COR-L47 (cell line): Measurements from ENCODE around the gene ZAP70.

Experiments
- DNase-seq: peaks from one replicate; lab custom pipeline; 2025; lab: John Stamatoyannopoulos, UW

The ZAP70 gene

DNA sequence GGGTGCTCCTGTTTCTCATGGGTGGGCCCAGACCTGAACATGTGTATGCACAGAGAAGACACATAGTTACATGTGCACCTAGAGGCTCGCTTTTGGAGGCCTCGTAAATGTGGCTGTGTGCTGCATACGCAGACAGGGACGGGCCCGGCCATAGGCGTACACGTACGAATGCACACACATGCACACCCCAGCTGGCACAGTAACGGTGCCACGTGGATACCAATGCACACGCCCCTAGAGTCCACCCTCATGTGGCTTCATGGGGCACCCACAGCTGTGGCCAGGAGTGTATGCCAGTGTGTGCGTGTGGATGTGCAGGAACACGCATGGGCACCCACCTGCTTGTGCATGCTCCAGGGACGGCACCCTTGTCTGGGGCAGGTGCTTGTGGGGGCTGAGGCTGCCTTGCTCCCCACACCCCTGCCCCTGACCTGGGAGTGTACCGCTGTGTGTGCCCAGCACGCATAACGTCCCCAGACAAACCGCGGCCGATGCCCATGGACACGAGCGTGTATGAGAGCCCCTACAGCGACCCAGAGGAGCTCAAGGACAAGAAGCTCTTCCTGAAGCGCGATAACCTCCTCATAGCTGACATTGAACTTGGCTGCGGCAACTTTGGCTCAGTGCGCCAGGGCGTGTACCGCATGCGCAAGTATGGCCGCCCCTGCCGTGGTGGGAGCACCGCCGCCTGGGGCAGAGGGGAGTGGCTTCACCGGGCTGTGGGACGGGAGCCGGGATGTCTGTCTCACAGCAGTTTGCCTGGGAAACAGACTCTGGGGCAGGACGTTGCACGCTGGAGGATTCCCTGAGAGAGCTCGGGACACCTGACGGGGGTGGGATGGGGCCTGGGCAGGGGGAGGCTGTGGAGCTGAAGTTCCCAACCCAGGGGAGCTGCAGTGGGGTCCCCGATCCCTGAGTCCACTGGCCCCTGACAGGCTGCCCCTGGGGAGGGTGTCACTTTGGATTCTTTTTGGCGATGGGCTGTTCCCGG is 21.0 kb downstream of the ZAP70 start:
- DNase-seq, result no peak

DNA sequence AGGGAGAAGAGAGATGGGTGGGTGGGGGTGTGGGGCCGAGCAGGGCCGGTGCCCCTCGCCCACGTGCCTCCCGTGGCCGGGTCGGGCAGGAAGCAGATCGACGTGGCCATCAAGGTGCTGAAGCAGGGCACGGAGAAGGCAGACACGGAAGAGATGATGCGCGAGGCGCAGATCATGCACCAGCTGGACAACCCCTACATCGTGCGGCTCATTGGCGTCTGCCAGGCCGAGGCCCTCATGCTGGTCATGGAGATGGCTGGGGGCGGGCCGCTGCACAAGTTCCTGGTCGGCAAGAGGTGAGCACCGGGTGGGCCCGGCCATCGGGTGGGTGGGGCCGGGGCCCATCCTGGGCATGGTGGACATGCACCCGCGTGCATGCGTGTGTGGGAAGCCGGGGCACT is 21.8 kb downstream of the ZAP70 start:
- DNase-seq, result no peak

DNA sequence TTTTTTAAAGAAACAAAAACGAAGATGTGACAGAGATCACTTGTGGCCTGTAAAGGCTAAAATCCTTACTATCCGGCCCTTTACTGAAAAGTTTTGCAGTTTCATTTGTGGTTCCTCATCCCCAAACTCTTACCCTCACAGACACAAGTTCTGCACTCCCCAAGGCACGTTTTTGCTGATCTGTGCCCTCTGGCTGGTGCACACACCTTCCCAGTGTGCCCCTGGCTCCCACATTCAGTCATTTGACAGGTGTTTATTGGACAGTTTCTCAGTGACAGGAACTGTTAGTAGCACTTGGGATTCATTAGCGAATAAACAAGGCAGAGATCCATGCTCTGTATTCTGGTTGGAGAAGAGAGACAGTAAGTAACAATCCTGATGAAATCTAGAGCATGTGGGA is 22.8 kb downstream of the ZAP70 start:
- no peak for DNase-seq

GRCh38 chr2:97736608-97737330 is 23.4 kb downstream of the ZAP70 start:
- no peak for DNase-seq

GRCh38 chr2:97737421-97738178 is 24.2 kb downstream of the ZAP70 start:
- no peak for DNase-seq

GRCh38 chr2:97738179-97739019 is 25.0 kb downstream of the ZAP70 start:
- no peak for DNase-seq

DNA sequence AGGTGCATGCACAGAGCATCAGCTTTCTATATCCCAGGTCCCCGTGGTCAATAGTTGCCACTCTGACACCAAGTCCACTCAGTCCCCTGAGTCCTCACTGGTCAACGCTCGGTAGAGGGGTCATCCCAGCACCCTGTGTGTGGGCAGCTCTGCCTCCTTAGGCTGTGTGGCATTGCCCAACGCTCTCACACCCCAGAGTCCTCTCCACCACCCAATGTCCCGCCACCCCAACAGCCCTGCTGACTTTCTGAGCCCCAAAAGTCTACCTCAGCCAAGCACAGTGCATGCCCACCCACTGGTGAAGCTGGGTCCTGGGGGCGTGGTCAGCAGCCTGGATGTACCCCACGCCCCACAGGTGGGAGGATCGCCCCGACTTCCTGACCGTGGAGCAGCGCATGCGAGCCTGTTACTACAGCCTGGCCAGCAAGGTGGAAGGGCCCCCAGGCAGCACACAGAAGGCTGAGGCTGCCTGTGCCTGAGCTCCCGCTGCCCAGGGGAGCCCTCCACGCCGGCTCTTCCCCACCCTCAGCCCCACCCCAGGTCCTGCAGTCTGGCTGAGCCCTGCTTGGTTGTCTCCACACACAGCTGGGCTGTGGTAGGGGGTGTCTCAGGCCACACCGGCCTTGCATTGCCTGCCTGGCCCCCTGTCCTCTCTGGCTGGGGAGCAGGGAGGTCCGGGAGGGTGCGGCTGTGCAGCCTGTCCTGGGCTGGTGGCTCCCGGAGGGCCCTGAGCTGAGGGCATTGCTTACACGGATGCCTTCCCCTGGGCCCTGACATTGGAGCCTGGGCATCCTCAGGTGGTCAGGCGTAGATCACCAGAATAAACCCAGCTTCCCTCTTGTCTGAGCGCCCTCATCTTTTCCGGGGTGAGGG is 25.9 kb downstream of the ZAP70 start:
- DNase-seq, result no peak

DNA sequence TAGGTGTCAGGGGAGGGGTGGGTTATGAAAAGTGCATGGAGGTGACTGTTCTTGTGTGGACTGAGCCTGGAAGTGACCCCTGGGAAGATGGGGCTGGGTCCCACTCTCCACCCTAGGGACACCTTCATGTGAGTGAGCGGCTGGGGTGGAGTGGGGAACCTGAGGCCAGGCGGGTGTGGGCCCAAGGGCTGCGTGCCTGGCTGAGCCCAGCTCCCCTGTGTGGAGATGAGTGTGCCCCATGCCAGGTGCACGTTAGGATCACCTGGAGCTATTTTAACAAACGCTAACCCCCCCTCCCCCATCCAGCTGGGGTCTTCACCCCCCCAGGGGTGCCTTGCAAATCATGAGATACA is 26.5 kb downstream of the ZAP70 start:
- DNase-seq, result no peak

DNA sequence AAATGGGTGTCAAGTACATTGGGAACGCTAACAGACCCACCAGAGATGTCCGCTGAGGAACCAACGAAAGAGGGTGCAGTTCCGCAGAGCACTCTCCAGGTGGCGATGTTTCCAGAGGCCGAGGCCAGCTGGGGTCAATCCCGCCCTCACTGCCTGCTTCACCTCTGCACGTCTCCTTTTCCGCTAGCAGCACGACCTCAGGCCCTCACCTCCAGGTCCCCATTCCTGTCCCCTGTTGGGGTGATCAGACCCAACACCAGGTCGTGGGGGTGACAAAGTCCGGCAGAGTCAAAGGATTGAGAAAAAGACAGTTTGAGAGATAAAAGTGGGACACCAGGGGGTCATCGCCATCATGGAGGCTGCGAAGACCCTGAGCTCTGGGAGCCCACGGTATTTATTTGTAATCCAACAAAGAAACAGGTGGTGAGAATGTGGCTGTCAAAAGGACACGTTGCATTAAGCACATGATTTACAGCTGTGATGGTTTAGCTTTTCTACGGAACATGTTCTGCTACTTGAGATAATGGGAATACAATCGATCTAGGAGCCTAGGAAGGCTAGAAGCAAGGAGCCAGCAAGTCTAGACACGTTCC is 27.3 kb downstream of the ZAP70 start:
- DNase-seq, result no peak

- DNase-seq, result no peak
Observed at GRCh38 chr2:97741251-97741650, 27.9 kb downstream of the ZAP70 start.

- DNase-seq, result no peak
Observed at GRCh38 chr2:97741686-97742085, 28.3 kb downstream of the ZAP70 start.

- DNase-seq, result no peak
Observed at GRCh38 chr2:97742381-97742847, 29.0 kb downstream of the ZAP70 start.

DNA sequence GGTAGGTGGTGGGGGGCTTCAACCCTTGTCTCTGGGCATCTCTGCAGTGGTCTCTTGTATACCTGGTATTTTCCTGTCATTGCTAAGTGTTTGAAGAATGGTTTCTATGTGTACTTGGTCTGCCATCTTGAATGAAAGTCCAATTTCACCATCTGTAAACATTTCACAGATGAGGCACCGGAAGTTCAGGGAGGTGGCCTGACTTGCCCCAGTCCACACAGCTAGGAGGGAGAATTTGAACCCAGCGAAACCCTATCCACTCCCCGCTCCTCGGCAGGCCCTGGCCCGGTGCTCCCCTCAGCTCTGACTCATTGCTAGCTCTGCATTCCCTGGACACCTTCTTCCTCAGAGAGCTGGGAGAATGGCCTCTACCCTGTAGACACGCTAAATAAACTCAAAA is 30.5 kb downstream of the ZAP70 start:
- DNase-seq, result no peak

- DNase-seq, result no peak
Observed at GRCh38 chr2:97745474-97746174, 32.2 kb downstream of the ZAP70 start.

- DNase-seq, result no peak
Observed at GRCh38 chr2:97747285-97747684, 33.9 kb downstream of the ZAP70 start.

- no peak for DNase-seq
Observed at GRCh38 chr2:97747716-97748115, 34.3 kb downstream of the ZAP70 start.

DNA sequence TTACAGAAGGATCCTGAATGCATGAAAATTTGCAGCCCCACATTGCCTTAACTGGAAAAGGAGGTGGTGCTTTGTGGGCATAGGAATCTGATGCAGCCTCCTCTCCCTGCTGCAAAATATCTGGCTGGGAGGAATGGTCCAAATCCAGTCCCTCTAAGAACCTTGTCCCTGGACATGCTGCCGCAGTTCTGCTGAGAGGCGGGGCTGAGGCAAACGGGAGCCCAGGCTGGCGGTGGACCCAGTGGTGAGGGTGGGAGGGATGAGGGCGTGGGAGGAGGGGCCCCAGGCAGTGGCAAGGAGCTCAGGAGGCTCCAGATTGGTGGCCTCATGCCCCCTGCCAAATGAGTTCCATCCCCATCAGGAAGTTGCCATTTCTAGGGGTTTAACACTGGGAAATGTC is 36.2 kb downstream of the ZAP70 start:
- no peak for DNase-seq

DNA sequence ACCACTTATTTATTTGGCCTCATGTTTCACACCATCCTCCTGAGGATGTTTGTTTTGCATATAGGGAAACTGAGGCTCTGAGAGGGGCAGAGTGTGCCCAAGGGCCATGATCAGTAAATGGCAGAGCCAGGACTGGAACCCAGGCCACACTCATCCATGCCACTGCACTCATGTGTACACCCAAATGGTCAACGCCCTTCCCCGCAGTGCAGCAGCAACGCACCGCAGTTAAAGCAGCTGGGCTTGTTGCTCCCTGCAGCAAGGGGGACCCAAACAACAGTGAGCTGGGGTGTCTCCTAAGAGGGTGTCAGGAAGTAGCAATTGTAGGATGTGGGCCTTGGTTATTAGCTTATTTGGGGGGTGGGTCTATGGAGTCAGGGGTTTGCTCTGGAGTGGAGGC is 36.6 kb downstream of the ZAP70 start:
- DNase-seq, result no peak

DNA sequence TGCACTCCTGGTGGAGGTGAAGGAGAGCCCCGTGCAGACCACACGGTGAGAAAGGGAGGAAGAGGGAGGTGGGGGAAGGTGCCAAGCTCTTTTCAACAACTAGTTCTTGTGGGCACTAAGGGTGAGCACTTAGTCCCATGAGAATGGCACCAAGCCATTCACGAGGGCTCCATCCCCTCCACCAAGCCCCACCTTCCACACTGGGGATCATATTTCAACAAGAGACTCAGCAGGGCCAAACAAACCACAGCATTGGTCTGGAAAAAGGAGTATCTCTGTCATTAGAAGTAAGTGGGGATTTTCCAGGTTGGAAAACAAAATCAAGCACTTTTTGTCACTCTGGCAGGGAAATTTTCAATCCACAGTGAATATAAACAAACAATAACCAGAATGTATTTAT is 38.4 kb downstream of the ZAP70 start:
- peak; percentile 4 for DNase-seq
